Prostate gland (tissue), 2 donors: ENCODE measurements around the gene RPL13.

Experiments used
- CTCF ChIP-seq, 4 experiments: fragments of 200-600 bp in 2 of 4; fragments of 450-650 bp in 2 of 4; sonication (generic) in 2 of 4; IDR thresholded peaks; 1 replicate in 3 of 4; 2 replicates in 1 of 4; pipeline ENCODE4 v1.5.1; 2016 to 2019; ENCODE audit warnings: antibody characterized with exemption in 4 of 4, mild to moderate bottlenecking in 2 of 4, moderate library complexity in 2 of 4
- POLR2A ChIP-seq: fragments of 450-650 bp; IDR thresholded peaks from one replicate; pipeline ENCODE4 v1.6.1; 2016; ENCODE audit warnings: antibody characterized with exemption, mild to moderate bottlenecking
- POLR2AphosphoS5 ChIP-seq: sonication (generic); formaldehyde crosslinking; IDR thresholded peaks from one replicate; pipeline ENCODE4 v1.6.1; 2017; ENCODE audit warnings: antibody characterized with exemption

GRCh38 chr16:89596957-89597649 is 36.6 kb downstream of the RPL13 start:
- TF ChIP-seq CTCF (IDR thresholded peaks at IDR 0.05) (no peak), POLR2AphosphoS5 (no peak), POLR2A (no peak)
